SKM-1 (cell line): ENCODE measurements around the gene MATN1.

Experiments used
- DNase-seq: peaks from one replicate; lab custom pipeline; 2025; ENCODE audit not compliant: unreplicated experiment; lab: John Stamatoyannopoulos, UW

MATN1 gene

GRCh38 chr1:30663596-30664091 lies 59.7 kb downstream of the MATN1 start:
- DNase-seq = no peak

GRCh38 chr1:30662291-30662840 lies 61.0 kb downstream of the MATN1 start:
- DNase-seq = no peak

- no peak for DNase-seq
Measured at GRCh38 chr1:30661311-30661710, 62.1 kb downstream of the MATN1 start.
